Mesenchymal stem cell (in vitro differentiated cells and primary cell): Measurements from ENCODE around the gene RSPO1. TPM values are rescaled to one million over a fixed set of nuclear protein-coding genes. Genes with fewer than 3 reads are reported as not detected.
"Not testable (repeated sequence)": the region's sequence is repeated elsewhere in the genome, so short reads cannot be mapped to it uniquely, and the experiment has no call there.

ENCODE experiments used
- DNase-seq: peaks from one replicate; pipeline ENCODE4 v3.0.0-alpha.2; 2013
- H2AFZ ChIP-seq: one replicate; pipeline ENCODE4 v1.6.1; 2013; ENCODE audit warnings: low read depth, mild to moderate bottlenecking, control low read depth, inconsistent platforms, low read length, moderate library complexity
- H2AK5ac ChIP-seq: 2 replicates; pipeline ENCODE4 v1.6.1; 2013; ENCODE audit warnings: low read length, moderate library complexity, mild to moderate bottlenecking, inconsistent platforms; ENCODE audit not compliant: severe bottlenecking
- H2BK120ac ChIP-seq: one replicate; pipeline ENCODE4 v1.6.1; 2013; ENCODE audit warnings: low read depth, mild to moderate bottlenecking, inconsistent platforms, low read length, moderate library complexity
- H2BK12ac ChIP-seq, 2 experiments: one replicate each; pipeline ENCODE4 v1.6.1; 2013; ENCODE audit warnings: inconsistent platforms in 2 of 2, low read length in 2 of 2, mild to moderate bottlenecking in 2 of 2, moderate library complexity in 2 of 2, control low read depth in 1 of 2
- H2BK15ac ChIP-seq: one replicate; pipeline ENCODE4 v1.6.1; 2013; ENCODE audit warnings: mild to moderate bottlenecking, low read depth, inconsistent platforms; ENCODE audit not compliant: poor library complexity, severe bottlenecking
- H2BK5ac ChIP-seq: 2 replicates; pipeline ENCODE4 v1.6.1; 2013; ENCODE audit warnings: low read depth, mild to moderate bottlenecking, low read length, control low read depth, inconsistent platforms; ENCODE audit not compliant: poor library complexity, severe bottlenecking
- H3K14ac ChIP-seq, 2 experiments: one replicate each; pipeline ENCODE4 v1.6.1; 2013; ENCODE audit warnings: inconsistent platforms in 2 of 2, low read length in 2 of 2, control low read depth in 1 of 2, mild to moderate bottlenecking in 1 of 2, moderate library complexity in 1 of 2
- H3K18ac ChIP-seq, 2 experiments: one replicate each; pipeline ENCODE4 v1.6.1; 2013; ENCODE audit warnings: inconsistent platforms in 2 of 2, low read length in 2 of 2, control low read depth in 1 of 2, low read depth in 1 of 2, mild to moderate bottlenecking in 1 of 2
- H3K23ac ChIP-seq, 2 experiments: one replicate each; pipeline ENCODE4 v1.6.1; 2013; ENCODE audit warnings: inconsistent platforms in 2 of 2, low read length in 2 of 2, mild to moderate bottlenecking in 2 of 2, moderate library complexity in 2 of 2, control low read depth in 1 of 2
- H3K27ac ChIP-seq: 2 replicates; pipeline ENCODE4 v1.5.1; 2013; ENCODE audit warnings: mild to moderate bottlenecking, moderate library complexity, low read length, control low read depth, inconsistent platforms; ENCODE audit not compliant: poor library complexity, severe bottlenecking
- H3K27me3 ChIP-seq, 2 experiments: 2 replicates each; pipeline versions ENCODE4 v1.6.1 to v1.7.0; 2013; ENCODE audit warnings: low read length in 2 of 2, mild to moderate bottlenecking in 2 of 2, moderate library complexity in 2 of 2, control low read depth in 1 of 2, inconsistent platforms in 1 of 2; ENCODE audit not compliant: control insufficient read depth in 1 of 2, insufficient read depth in 1 of 2
- H3K36me3 ChIP-seq, 2 experiments: 2 replicates each; pipeline versions ENCODE4 v1.6.1 to v1.7.0; 2013; ENCODE audit warnings: low read length in 2 of 2, control low read depth in 1 of 2, inconsistent platforms in 1 of 2, low read depth in 1 of 2, mild to moderate bottlenecking in 1 of 2; ENCODE audit not compliant: insufficient read depth in 2 of 2, control insufficient read depth in 1 of 2
- H3K4ac ChIP-seq, 2 experiments: one replicate each; pipeline ENCODE4 v1.6.1; 2013; ENCODE audit warnings: inconsistent platforms in 2 of 2, low read length in 2 of 2, mild to moderate bottlenecking in 2 of 2, moderate library complexity in 2 of 2, control low read depth in 1 of 2, low read depth in 1 of 2
- H3K4me1 ChIP-seq: 2 replicates; pipeline ENCODE4 v1.6.1; 2013; ENCODE audit warnings: low read depth, low read length, control low read depth; ENCODE audit not compliant: control insufficient read depth, insufficient read depth
- H3K4me2 ChIP-seq: 2 replicates; pipeline ENCODE4 v1.6.1; 2013; ENCODE audit warnings: low read length, mild to moderate bottlenecking, inconsistent platforms; ENCODE audit not compliant: poor library complexity, severe bottlenecking
- H3K4me3 ChIP-seq, 2 experiments: 2 replicates each; pipeline versions ENCODE4 v1.5.1 to v1.7.0; 2013; ENCODE audit warnings: low read length in 2 of 2, mild to moderate bottlenecking in 2 of 2, control low read depth in 1 of 2, low read depth in 1 of 2; ENCODE audit not compliant: insufficient read depth in 1 of 2
- H3K79me1 ChIP-seq: replicated peaks from 2 replicates; pipeline ENCODE4 v1.6.1; 2013; ENCODE audit warnings: mild to moderate bottlenecking, control low read depth, low read length, inconsistent platforms; ENCODE audit not compliant: poor library complexity, severe bottlenecking
- H3K9ac ChIP-seq: 2 replicates; pipeline ENCODE4 v1.7.0; 2013; ENCODE audit warnings: mild to moderate bottlenecking, low read length, moderate library complexity
- H3K9me3 ChIP-seq: 2 replicates; pipeline ENCODE4 v1.7.0; 2013; ENCODE audit warnings: mild to moderate bottlenecking, low read length; ENCODE audit not compliant: control insufficient read depth
- H4K8ac ChIP-seq: one replicate; pipeline ENCODE4 v1.6.1; 2013; ENCODE audit warnings: inconsistent platforms, mild to moderate bottlenecking, low read length, moderate library complexity
- H4K91ac ChIP-seq: one replicate; pipeline ENCODE4 v1.6.1; 2013; ENCODE audit warnings: mild to moderate bottlenecking, low read length, inconsistent platforms
- WGBS: methylation state at CpG from one replicate; pipeline ENCODE4 v1.1.7; 2013; ENCODE audit warnings: mixed read lengths; 5-methylcytosine and 5-hydroxymethylcytosine counted together
- polyA plus RNA-seq, 2 experiments: library from polyadenylated mRNA; stranded (reverse); fragments of 200-250 nt; gene quantifications; one replicate each; pipeline ENCODE4 v1.2.3, GENCODE V29; 2013

The RSPO1 gene
- 0.17 TPM for polyA plus RNA-seq (2013, experiment 1 of 2)
- polyA plus RNA-seq (2013, experiment 2 of 2): 0.12 TPM

- H2BK5ac ChIP-seq: no peak within 1 kb of the TSS
- H3K18ac ChIP-seq: no peak within 1 kb of the TSS
- H3K14ac ChIP-seq: no peak within 1 kb of the TSS
Measured at GRCh38 chr1:37634244-37634991, at the start of gene RSPO1. RSPO1 (minus strand) TSS chr1:37634892; CDS start chr1:37629661, 5,231 bp downstream.

GRCh38 chr1:37684182-37684581 lies 49.5 kb upstream of the RSPO1 start:
- H2BK120ac ChIP-seq, H4K91ac ChIP-seq, H3K4me2 ChIP-seq, H2AFZ ChIP-seq, H2BK5ac ChIP-seq, H3K9me3 ChIP-seq, H4K8ac ChIP-seq, H3K18ac ChIP-seq, H3K4ac ChIP-seq, H2BK15ac ChIP-seq, DNase-seq, H3K4me3 ChIP-seq, H3K4me1 ChIP-seq, H3K27me3 ChIP-seq, H2BK12ac ChIP-seq, H3K14ac ChIP-seq, H3K27ac ChIP-seq, H3K9ac ChIP-seq, H2AK5ac ChIP-seq, H3K23ac ChIP-seq: not testable (repeated sequence)
- Histone ChIP-seq H3K79me1 (peaks cover 13% of the 10 kb centered on the region), H3K36me3 (peaks cover 34 to 65% of the 10 kb centered on the region in 2 experiments)
- 97% methylated on average over 6 of the region's 9 CpGs for WGBS

More at GRCh38 chr1:37634244-37634991, at the start of gene RSPO1:
- Histone ChIP-seq H2BK120ac (no peak within 1 kb of the TSS), H3K36me3 (no peaks in the 10 kb centered on the region), H3K4me3 (no peak within 1 kb of the TSS), H2BK12ac (no peak within 1 kb of the TSS), H2BK15ac (no peak within 1 kb of the TSS), H4K8ac (no peak within 1 kb of the TSS), H3K27ac (no peak within 1 kb of the TSS), H3K9ac (no peak within 1 kb of the TSS), H2AFZ (no peak within 1 kb of the TSS), H3K4me1 (peaks cover 10% of the 10 kb centered on the region), H4K91ac (no peak within 1 kb of the TSS), H3K23ac (peak within 1 kb of the TSS in 1 of 2 experiments; percentile 87), H3K27me3 (peaks cover 88 to 98% of the 10 kb centered on the region in 2 experiments), H3K4me2 (peak within 1 kb of the TSS; percentile 33), H3K79me1 (no peaks in the 10 kb centered on the region), H3K4ac (no peak within 1 kb of the TSS), H2AK5ac (no peak within 1 kb of the TSS), H3K9me3 (no peaks in the 10 kb centered on the region)
- DNase-seq: peak; percentile 21
- 2% methylated on average over 41 of the region's 72 CpGs for WGBS

DNA sequence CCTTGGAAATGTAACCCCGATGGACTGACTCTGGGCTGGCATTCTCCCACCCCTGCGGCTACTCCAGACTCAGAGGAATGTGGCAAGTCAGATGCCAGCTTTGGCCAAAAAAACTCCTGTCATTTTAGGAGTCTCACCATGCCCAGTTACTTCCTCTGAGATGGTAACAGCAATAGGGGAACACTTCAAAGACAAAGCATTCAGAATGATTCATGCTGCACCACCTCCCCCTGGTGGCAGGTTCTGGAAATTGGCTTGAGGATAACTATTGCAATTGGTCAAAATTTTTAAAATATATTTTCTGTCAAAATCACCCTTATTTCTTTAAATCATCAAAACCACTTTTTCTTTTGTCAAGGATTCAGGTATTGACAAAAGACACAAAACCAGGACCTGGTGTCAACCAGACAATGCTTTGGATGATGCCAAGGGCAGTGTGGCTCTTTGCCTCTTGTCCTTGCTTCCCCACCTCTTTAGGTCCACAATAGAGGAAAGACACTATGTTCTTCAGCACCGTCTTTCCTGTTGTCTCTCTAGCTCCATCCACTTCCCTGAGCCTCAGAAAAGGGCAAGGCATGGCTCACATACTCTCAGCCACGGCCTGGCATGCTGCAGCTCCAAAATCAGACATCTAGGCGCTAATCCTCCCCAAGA lies 47.8 kb upstream of the RSPO1 start:
- 81% methylated on average over 5 of the region's 5 CpGs for WGBS
- H3K4me3 ChIP-seq: no peak overlapping the region
- H2AFZ ChIP-seq: no peak overlapping the region
- H3K4me2 ChIP-seq: no peak overlapping the region
- H3K27me3 ChIP-seq: peaks cover 6% of the 10 kb centered on the region in 2 experiments
- no peak overlapping the region for H3K14ac ChIP-seq
- no peak overlapping the region for H2BK120ac ChIP-seq
- no peak overlapping the region for H2BK5ac ChIP-seq
- peaks cover 4% of the 10 kb centered on the region for H3K79me1 ChIP-seq
- H3K27ac ChIP-seq: no peak overlapping the region
- peak; percentile 72 for DNase-seq
- no peaks in the 10 kb centered on the region for H3K9me3 ChIP-seq
- no peak overlapping the region for H3K23ac ChIP-seq
- H4K91ac ChIP-seq: no peak overlapping the region
- no peak overlapping the region for H2BK15ac ChIP-seq
- no peak overlapping the region for H2BK12ac ChIP-seq
- H2AK5ac ChIP-seq: no peak overlapping the region
- no peak overlapping the region for H3K18ac ChIP-seq
- H4K8ac ChIP-seq: no peak overlapping the region
- H3K36me3 ChIP-seq: peaks cover 31 to 60% of the 10 kb centered on the region in 2 experiments
- H3K4ac ChIP-seq: no peak overlapping the region
- no peak overlapping the region for H3K9ac ChIP-seq
- no peaks in the 10 kb centered on the region for H3K4me1 ChIP-seq

DNA sequence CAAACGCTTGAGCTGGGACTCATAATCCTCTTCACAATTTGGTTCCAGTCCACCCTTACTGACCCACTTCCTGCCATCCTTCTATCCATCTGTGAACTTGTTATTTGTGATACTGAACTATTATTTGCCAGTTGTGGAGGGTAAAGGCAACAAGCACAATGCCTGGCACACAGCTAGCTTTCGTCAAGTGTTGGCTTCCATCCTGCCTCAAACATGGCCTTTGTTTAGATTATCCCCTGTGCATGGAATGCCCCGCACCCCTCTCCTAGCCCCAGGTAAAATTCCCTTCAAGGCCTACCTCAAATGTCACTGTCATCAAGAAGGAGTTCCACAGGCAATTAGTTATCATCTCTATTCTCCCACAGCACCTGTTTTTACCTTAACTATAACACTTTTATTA lies 46.2 kb upstream of the RSPO1 start:
- Histone ChIP-seq H3K9me3 (no peaks in the 10 kb centered on the region), H4K91ac (no peak overlapping the region), H3K18ac (no peak overlapping the region), H2AFZ (no peak overlapping the region), H3K4me2 (no peak overlapping the region), H2AK5ac (no peak overlapping the region), H3K4me3 (no peak overlapping the region), H4K8ac (no peak overlapping the region), H2BK12ac (no peak overlapping the region), H2BK5ac (no peak overlapping the region), H2BK15ac (no peak overlapping the region), H3K4me1 (no peaks in the 10 kb centered on the region), H3K23ac (no peak overlapping the region), H3K79me1 (no peaks in the 10 kb centered on the region), H3K14ac (no peak overlapping the region), H3K9ac (no peak overlapping the region), H2BK120ac (no peak overlapping the region), H3K36me3 (peaks cover 23 to 49% of the 10 kb centered on the region in 2 experiments), H3K27me3 (peaks cover 10 to 21% of the 10 kb centered on the region in 2 experiments), H3K4ac (no peak overlapping the region), H3K27ac (no peak overlapping the region)
- 98% methylated on average over 3 of the region's 3 CpGs for WGBS
- DNase-seq: no peak
